Measurements from ENCODE around the gene NDEL1. TPM values are rescaled to one million over a fixed set of nuclear protein-coding genes. Genes with fewer than 3 reads are reported as not detected.

The NDEL1 gene
- total and polyA plus RNA-seq, 4 donors, result 15.3 to 52.3 (median 35.4) TPM

DNA sequence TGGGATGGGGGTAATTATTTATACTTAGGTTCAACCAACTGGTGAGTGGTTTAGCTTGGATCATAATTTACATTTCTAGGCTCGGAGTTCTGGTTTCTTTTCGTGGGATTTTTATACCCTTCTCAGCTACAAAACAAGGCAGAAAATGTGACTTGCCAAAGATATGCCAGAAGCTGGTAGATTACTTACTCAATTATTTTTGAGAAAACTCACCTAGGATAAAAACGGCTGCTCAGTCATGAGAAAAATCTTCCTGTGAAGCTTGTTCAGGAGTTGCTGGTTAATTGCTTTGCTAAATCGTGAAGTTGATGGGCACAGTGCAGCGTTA is 1.1 kb downstream of the NDEL1 start (continued):
- TF ChIP-seq, protein P1, sequence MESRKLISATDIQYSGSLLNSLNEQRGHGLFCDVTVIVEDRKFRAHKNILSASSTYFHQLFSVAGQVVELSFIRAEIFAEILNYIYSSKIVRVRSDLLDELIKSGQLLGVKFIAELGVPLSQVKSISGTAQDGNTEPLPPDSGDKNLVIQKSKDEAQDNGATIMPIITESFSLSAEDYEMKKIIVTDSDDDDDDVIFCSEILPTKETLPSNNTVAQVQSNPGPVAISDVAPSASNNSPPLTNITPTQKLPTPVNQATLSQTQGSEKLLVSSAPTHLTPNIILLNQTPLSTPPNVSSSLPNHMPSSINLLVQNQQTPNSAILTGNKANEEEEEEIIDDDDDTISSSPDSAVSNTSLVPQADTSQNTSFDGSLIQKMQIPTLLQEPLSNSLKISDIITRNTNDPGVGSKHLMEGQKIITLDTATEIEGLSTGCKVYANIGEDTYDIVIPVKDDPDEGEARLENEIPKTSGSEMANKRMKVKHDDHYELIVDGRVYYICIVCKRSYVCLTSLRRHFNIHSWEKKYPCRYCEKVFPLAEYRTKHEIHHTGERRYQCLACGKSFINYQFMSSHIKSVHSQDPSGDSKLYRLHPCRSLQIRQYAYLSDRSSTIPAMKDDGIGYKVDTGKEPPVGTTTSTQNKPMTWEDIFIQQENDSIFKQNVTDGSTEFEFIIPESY (IDR thresholded peaks at IDR 0.05), result no peak

DNA sequence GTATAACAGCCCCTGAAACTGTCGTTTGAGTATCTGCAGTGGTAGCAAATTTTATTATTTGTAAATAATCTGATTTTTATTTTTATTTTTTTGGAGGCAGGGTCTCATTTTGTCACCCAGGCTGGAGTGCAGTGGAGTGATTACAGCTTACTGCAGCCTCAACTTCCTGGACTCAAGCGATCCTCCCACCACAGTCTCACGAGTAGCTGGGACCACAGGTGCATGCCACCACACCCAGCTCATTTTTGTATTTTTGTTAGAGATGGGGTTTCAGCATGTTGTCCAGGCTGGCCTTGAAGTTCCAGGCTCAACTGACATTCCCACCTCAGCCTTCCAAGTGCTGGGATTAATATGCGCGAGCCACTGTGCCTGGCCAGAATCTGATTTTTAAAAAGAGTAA is 2.8 kb downstream of the NDEL1 start:
- no peak for DNase-seq (ENCODE audit: low spot score)
- no peak overlapping the region for H3K9ac ChIP-seq (ENCODE audit: low read depth in 1 of 2, low read length in 2 of 2)
- TF ChIP-seq, protein P2, sequence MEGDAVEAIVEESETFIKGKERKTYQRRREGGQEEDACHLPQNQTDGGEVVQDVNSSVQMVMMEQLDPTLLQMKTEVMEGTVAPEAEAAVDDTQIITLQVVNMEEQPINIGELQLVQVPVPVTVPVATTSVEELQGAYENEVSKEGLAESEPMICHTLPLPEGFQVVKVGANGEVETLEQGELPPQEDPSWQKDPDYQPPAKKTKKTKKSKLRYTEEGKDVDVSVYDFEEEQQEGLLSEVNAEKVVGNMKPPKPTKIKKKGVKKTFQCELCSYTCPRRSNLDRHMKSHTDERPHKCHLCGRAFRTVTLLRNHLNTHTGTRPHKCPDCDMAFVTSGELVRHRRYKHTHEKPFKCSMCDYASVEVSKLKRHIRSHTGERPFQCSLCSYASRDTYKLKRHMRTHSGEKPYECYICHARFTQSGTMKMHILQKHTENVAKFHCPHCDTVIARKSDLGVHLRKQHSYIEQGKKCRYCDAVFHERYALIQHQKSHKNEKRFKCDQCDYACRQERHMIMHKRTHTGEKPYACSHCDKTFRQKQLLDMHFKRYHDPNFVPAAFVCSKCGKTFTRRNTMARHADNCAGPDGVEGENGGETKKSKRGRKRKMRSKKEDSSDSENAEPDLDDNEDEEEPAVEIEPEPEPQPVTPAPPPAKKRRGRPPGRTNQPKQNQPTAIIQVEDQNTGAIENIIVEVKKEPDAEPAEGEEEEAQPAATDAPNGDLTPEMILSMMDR (IDR thresholded peaks at IDR 0.05; ENCODE audit: low read depth, low read length, missing input control), result no peak
- TF ChIP-seq, protein P1 (IDR thresholded peaks at IDR 0.05), result no peak
- TF ChIP-seq HNF4G (IDR thresholded peaks at IDR 0.05) (no peak), TAF1 (conservative IDR thresholded peaks at IDR 0.05) (no peak), GABPA (IDR thresholded peaks at IDR 0.05 in 1 of 2, conservative IDR thresholded peaks at IDR 0.05 in 1 of 2) (no peak), RAD21 (IDR thresholded peaks at IDR 0.05) (no peak), FOXA1 (IDR thresholded peaks at IDR 0.05) (no peak)
- TF ChIP-seq, protein P3, sequence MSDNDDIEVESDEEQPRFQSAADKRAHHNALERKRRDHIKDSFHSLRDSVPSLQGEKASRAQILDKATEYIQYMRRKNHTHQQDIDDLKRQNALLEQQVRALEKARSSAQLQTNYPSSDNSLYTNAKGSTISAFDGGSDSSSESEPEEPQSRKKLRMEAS (IDR thresholded peaks at IDR 0.05), result no peak
- H3K27ac ChIP-seq (ENCODE audit: low read depth in 1 of 2, low read length in 2 of 2), result no peak overlapping the region
- H3K36me3 ChIP-seq (ENCODE audit: control insufficient read depth in 4 of 4, insufficient read depth in 3 of 4, low read depth in 1 of 4, low read length in 3 of 4), result peaks cover 0 to 3% (median under 1%) of the 10 kb centered on the region in 4 donors
- peaks cover 10 to 39% (median 13%) of the 10 kb centered on the region in 4 donors for H3K4me1 ChIP-seq (ENCODE audit: control insufficient read depth in 4 of 4, insufficient read depth in 4 of 4, low read length in 3 of 4)
- H3K4me3 ChIP-seq (ENCODE audit: low read depth in 1 of 3, low read length in 3 of 3), result no peak overlapping the region
- H3K27me3 ChIP-seq (ENCODE audit: control insufficient read depth in 4 of 4, insufficient read depth in 4 of 4, low read length in 3 of 4), result no peaks in the 10 kb centered on the region
- no peaks in the 10 kb centered on the region for H3K9me3 ChIP-seq (ENCODE audit: control insufficient read depth in 4 of 4, low read length in 3 of 4)
- WGBS, result 84% methylated on average over 5 of the region's 5 CpGs

DNA sequence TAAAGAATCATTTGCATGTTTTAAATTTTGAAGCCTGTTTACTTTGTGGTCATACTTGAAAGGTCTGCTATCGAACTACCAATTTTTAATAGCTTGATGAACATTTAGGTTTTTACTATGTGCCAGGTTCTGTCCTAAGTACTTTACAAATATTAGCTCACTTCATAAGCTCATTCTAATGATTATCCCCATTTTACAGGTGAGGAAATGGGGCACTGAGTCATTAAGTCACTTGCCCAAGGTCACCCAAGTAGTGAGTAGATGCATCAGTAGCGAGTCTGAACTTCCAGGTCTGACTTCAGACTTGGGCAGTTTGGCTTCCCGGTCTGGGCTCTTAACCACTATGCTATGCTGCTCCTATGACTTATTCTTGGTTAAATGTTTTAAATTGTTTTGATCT is 4.0 kb downstream of the NDEL1 start:
- Histone ChIP-seq H3K4me3 (ENCODE audit: low read depth in 1 of 3, low read length in 3 of 3) (no peak overlapping the region), H3K27me3 (ENCODE audit: control insufficient read depth in 4 of 4, insufficient read depth in 4 of 4, low read length in 3 of 4) (no peaks in the 10 kb centered on the region), H3K27ac (ENCODE audit: low read depth in 1 of 2, low read length in 2 of 2) (no peak overlapping the region), H3K9me3 (ENCODE audit: control insufficient read depth in 4 of 4, low read length in 3 of 4) (no peaks in the 10 kb centered on the region), H3K36me3 (ENCODE audit: control insufficient read depth in 4 of 4, insufficient read depth in 3 of 4, low read depth in 1 of 4, low read length in 3 of 4) (peaks cover 2 to 11% (median 6%) of the 10 kb centered on the region in 4 donors), H3K9ac (ENCODE audit: low read depth in 1 of 2, low read length in 2 of 2) (no peak overlapping the region), H3K4me1 (ENCODE audit: control insufficient read depth in 4 of 4, insufficient read depth in 4 of 4, low read length in 3 of 4) (peaks cover 10 to 39% (median 15%) of the 10 kb centered on the region in 4 donors)
- 94% methylated on average over 3 of the region's 3 CpGs for WGBS
- TF ChIP-seq, protein P2 (IDR thresholded peaks at IDR 0.05; ENCODE audit: low read depth, low read length, missing input control), result no peak
- TF ChIP-seq NR2F2 (IDR thresholded peaks at IDR 0.05), result no peak
- TF ChIP-seq GABPA (IDR thresholded peaks at IDR 0.05 in 1 of 2, conservative IDR thresholded peaks at IDR 0.05 in 1 of 2), result no peak
- TF ChIP-seq, protein P4, sequence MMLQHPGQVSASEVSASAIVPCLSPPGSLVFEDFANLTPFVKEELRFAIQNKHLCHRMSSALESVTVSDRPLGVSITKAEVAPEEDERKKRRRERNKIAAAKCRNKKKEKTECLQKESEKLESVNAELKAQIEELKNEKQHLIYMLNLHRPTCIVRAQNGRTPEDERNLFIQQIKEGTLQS (IDR thresholded peaks at IDR 0.05), result no peak
- TF ChIP-seq, protein P1 (IDR thresholded peaks at IDR 0.05), result no peak
- TF ChIP-seq, protein P5, sequence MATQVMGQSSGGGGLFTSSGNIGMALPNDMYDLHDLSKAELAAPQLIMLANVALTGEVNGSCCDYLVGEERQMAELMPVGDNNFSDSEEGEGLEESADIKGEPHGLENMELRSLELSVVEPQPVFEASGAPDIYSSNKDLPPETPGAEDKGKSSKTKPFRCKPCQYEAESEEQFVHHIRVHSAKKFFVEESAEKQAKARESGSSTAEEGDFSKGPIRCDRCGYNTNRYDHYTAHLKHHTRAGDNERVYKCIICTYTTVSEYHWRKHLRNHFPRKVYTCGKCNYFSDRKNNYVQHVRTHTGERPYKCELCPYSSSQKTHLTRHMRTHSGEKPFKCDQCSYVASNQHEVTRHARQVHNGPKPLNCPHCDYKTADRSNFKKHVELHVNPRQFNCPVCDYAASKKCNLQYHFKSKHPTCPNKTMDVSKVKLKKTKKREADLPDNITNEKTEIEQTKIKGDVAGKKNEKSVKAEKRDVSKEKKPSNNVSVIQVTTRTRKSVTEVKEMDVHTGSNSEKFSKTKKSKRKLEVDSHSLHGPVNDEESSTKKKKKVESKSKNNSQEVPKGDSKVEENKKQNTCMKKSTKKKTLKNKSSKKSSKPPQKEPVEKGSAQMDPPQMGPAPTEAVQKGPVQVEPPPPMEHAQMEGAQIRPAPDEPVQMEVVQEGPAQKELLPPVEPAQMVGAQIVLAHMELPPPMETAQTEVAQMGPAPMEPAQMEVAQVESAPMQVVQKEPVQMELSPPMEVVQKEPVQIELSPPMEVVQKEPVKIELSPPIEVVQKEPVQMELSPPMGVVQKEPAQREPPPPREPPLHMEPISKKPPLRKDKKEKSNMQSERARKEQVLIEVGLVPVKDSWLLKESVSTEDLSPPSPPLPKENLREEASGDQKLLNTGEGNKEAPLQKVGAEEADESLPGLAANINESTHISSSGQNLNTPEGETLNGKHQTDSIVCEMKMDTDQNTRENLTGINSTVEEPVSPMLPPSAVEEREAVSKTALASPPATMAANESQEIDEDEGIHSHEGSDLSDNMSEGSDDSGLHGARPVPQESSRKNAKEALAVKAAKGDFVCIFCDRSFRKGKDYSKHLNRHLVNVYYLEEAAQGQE (IDR thresholded peaks at IDR 0.05), result no peak
- no peak for TF ChIP-seq SP1 (IDR thresholded peaks at IDR 0.05)
- no peak for TF ChIP-seq RXRA (IDR thresholded peaks at IDR 0.05)
- no peak for TF ChIP-seq JUND (IDR thresholded peaks at IDR 0.05)
- no peak for TF ChIP-seq HNF4G (IDR thresholded peaks at IDR 0.05)
- TF ChIP-seq, protein P3 (IDR thresholded peaks at IDR 0.05), result no peak
- TF ChIP-seq RAD21 (IDR thresholded peaks at IDR 0.05), result no peak
- no peak for DNase-seq (ENCODE audit: low spot score)
